ENCODE measurements around the gene ASTN2.

DNA sequence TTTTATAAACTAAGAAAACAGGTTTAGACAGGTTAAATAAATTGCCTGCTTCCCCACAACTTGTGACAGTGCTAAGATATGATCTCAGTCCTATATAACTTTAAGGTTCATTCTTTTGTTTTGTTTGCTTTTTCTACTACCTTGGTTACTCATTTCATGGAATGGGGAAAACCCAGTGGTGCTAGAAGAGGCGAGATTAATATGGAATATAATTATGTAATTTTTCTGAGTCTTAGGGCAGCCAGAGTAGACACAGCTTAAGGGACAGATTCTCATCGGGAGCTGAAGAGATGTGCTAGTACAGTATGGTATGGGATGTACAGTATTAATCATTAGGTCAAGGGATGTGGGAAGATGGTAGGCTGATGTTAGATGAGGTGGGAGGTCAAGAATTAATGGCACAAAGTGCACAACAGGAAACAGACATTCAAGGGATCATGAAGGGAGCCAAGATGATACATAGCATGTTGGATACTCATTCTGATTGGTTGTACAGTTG lies 721.6 kb downstream of the ASTN2 start:
- TF ChIP-seq CTCF (IDR thresholded peaks at IDR 0.05; ENCODE audit: low read length) (no peak), EZH2 (optimal IDR thresholded peaks at IDR 0.05; ENCODE audit: low read depth, low read length) (no peak), EZH2phosphoT487 (IDR thresholded peaks at IDR 0.05; ENCODE audit: low read length) (no peak)

All from MM.1S (cell line).